ENCODE measurements around the gene WNK2.

WNK2 gene

GRCh38 chr9:93164085-93164484 lies 19.9 kb upstream of the WNK2 start:
- Histone ChIP-seq H3K27me3 (ENCODE audit: control insufficient read depth, insufficient read depth, low read length, poor library complexity, severe bottlenecking) (no peaks in the 10 kb centered on the region), H3K27ac (ENCODE audit: insufficient read depth, low read depth, low read length, poor library complexity, severe bottlenecking) (no peak overlapping the region), H3K4me1 (ENCODE audit: control insufficient read depth, insufficient read depth, low read length) (no peaks in the 10 kb centered on the region), H3K4me3 (ENCODE audit: insufficient read depth, low read depth, low read length) (no peak overlapping the region), H3K36me3 (ENCODE audit: control insufficient read depth, insufficient read depth, low read length) (no peaks in the 10 kb centered on the region), H3K9me3 (ENCODE audit: control insufficient read depth, low read length) (no peaks in the 10 kb centered on the region)
- WGBS, 2 experiments: 85 to 86% methylated on average over 13 of the region's 13 CpGs

- Histone ChIP-seq H3K4me1 (ENCODE audit: control insufficient read depth, insufficient read depth, low read length) (no peaks in the 10 kb centered on the region), H3K36me3 (ENCODE audit: control insufficient read depth, insufficient read depth, low read length) (no peaks in the 10 kb centered on the region), H3K27me3 (ENCODE audit: control insufficient read depth, insufficient read depth, low read length, poor library complexity, severe bottlenecking) (no peaks in the 10 kb centered on the region), H3K4me3 (ENCODE audit: insufficient read depth, low read depth, low read length) (no peak overlapping the region), H3K9me3 (ENCODE audit: control insufficient read depth, low read length) (no peaks in the 10 kb centered on the region), H3K27ac (ENCODE audit: insufficient read depth, low read depth, low read length, poor library complexity, severe bottlenecking) (no peak overlapping the region)
- 89 to 90% methylated on average over 7 of the region's 7 CpGs for whole genome bisulfite sequencing, 2 experiments
Observed at GRCh38 chr9:93166699-93167098, 17.2 kb upstream of the WNK2 start.

- Histone ChIP-seq H3K4me1 (ENCODE audit: control insufficient read depth, insufficient read depth, low read length) (no peaks in the 10 kb centered on the region), H3K36me3 (ENCODE audit: control insufficient read depth, insufficient read depth, low read length) (no peaks in the 10 kb centered on the region), H3K27me3 (ENCODE audit: control insufficient read depth, insufficient read depth, low read length, poor library complexity, severe bottlenecking) (no peaks in the 10 kb centered on the region), H3K9me3 (ENCODE audit: control insufficient read depth, low read length) (no peaks in the 10 kb centered on the region), H3K27ac (ENCODE audit: insufficient read depth, low read depth, low read length, poor library complexity, severe bottlenecking) (no peak overlapping the region), H3K4me3 (ENCODE audit: insufficient read depth, low read depth, low read length) (no peak overlapping the region)
- WGBS, 2 experiments: 89 to 94% methylated on average over 6 of the region's 6 CpGs
Observed at GRCh38 chr9:93167185-93167584, 16.8 kb upstream of the WNK2 start.

- no peak overlapping the region for H3K4me3 ChIP-seq (ENCODE audit: insufficient read depth, low read depth, low read length)
- no peaks in the 10 kb centered on the region for H3K4me1 ChIP-seq (ENCODE audit: control insufficient read depth, insufficient read depth, low read length)
- H3K9me3 ChIP-seq (ENCODE audit: control insufficient read depth, low read length): no peaks in the 10 kb centered on the region
- no peak overlapping the region for H3K27ac ChIP-seq (ENCODE audit: insufficient read depth, low read depth, low read length, poor library complexity, severe bottlenecking)
- H3K36me3 ChIP-seq (ENCODE audit: control insufficient read depth, insufficient read depth, low read length): no peaks in the 10 kb centered on the region
- WGBS, 2 experiments: 90 to 97% methylated on average over 4 of the region's 4 CpGs
- H3K27me3 ChIP-seq (ENCODE audit: control insufficient read depth, insufficient read depth, low read length, poor library complexity, severe bottlenecking): no peaks in the 10 kb centered on the region
Observed at GRCh38 chr9:93167838-93168237, 16.1 kb upstream of the WNK2 start.

- H3K36me3 ChIP-seq (ENCODE audit: control insufficient read depth, insufficient read depth, low read length): no peaks in the 10 kb centered on the region
- 87 to 91% methylated on average over 5 of the region's 5 CpGs for WGBS, 2 experiments
- no peaks in the 10 kb centered on the region for H3K4me1 ChIP-seq (ENCODE audit: control insufficient read depth, insufficient read depth, low read length)
- H3K4me3 ChIP-seq (ENCODE audit: insufficient read depth, low read depth, low read length): no peak overlapping the region
- no peak overlapping the region for H3K27ac ChIP-seq (ENCODE audit: insufficient read depth, low read depth, low read length, poor library complexity, severe bottlenecking)
- no peaks in the 10 kb centered on the region for H3K27me3 ChIP-seq (ENCODE audit: control insufficient read depth, insufficient read depth, low read length, poor library complexity, severe bottlenecking)
- no peaks in the 10 kb centered on the region for H3K9me3 ChIP-seq (ENCODE audit: control insufficient read depth, low read length)
Observed at GRCh38 chr9:93168581-93168980, 15.4 kb upstream of the WNK2 start.

DNA sequence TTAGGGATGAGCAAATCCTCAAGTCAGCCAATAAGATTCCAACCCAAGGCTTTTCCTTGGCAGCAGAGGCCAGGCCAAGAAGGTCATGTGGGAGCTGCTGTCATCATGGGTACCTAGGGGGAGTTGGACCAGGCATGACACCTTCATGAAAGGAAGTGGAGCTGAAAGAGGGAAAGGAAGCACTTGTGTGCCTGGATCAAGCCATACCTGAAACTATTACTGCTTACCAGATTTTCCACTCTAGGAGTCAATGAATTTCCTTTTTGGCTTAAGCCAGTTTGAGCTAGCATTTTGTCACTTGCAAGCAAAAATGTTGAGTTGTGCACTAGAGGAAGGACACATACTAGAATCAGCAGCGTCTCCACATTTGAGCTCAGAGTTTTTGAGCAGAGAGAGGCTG lies 14.5 kb upstream of the WNK2 start:
- 96% methylated on average over 1 of the region's 1 CpG for WGBS, 2 experiments
- Histone ChIP-seq H3K4me1 (ENCODE audit: control insufficient read depth, insufficient read depth, low read length) (no peaks in the 10 kb centered on the region), H3K4me3 (ENCODE audit: insufficient read depth, low read depth, low read length) (no peak overlapping the region), H3K36me3 (ENCODE audit: control insufficient read depth, insufficient read depth, low read length) (no peaks in the 10 kb centered on the region), H3K27ac (ENCODE audit: insufficient read depth, low read depth, low read length, poor library complexity, severe bottlenecking) (no peak overlapping the region), H3K9me3 (ENCODE audit: control insufficient read depth, low read length) (no peaks in the 10 kb centered on the region), H3K27me3 (ENCODE audit: control insufficient read depth, insufficient read depth, low read length, poor library complexity, severe bottlenecking) (no peaks in the 10 kb centered on the region)

DNA sequence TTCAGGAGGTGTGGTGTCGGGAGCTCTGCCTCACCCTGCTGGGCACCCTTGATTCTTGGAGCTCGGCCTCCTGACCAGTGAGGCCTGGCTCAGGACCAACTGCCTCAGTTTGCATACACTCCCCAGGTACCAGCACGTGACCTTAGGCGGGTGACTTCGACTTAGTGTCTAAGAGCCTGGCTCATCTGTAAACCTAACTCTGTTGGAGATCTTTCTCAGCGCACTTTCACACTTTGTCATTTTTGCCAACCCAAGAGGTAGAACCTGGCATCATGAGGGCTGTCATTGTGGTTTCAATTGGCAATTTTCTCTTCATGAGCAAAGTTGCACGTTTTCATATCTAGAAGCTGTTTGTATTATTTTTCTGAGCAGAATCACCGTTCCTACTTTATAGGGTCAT lies 13.4 kb upstream of the WNK2 start:
- Histone ChIP-seq H3K4me1 (ENCODE audit: control insufficient read depth, insufficient read depth, low read length) (no peaks in the 10 kb centered on the region), H3K27ac (ENCODE audit: insufficient read depth, low read depth, low read length, poor library complexity, severe bottlenecking) (no peak overlapping the region), H3K4me3 (ENCODE audit: insufficient read depth, low read depth, low read length) (no peak overlapping the region), H3K9me3 (ENCODE audit: control insufficient read depth, low read length) (no peaks in the 10 kb centered on the region), H3K27me3 (ENCODE audit: control insufficient read depth, insufficient read depth, low read length, poor library complexity, severe bottlenecking) (no peaks in the 10 kb centered on the region), H3K36me3 (ENCODE audit: control insufficient read depth, insufficient read depth, low read length) (no peaks in the 10 kb centered on the region)
- WGBS, 2 experiments: 93 to 94% methylated on average over 8 of the region's 8 CpGs

DNA sequence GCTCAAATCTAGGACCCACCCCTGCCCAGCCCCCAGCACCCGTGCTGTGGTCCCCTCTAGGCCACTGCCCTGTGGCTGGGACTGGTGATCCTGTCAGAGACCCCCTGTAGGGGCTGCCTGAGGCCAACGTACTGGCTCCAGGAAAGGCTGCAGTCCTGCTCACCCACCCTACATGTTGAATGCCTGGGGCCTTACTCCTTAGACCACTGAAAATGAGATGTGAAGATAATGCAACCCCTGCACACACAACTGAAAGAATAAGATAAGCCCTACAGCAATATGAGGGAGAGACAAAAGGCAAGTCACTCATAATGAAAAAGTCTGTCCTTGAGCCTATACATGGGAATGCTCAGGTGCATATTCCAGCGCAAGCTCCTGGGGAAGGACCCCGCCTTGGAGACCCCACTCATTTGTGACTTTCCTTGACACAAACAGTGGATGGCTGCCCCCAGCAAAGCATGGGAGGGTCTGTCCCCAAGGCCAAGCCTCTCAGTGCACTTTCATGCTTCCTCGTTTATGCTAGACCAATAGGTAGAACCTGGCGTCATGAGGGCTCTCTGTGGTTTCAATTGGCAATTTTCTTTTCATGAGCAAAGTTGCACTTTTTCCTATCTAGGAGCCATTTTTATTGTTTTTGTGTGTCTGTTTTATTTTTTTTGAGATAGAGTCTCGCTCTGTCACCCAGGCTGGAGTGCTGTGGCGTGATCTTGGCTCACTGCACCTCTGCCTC lies 12.5 kb upstream of the WNK2 start:
- no peaks in the 10 kb centered on the region for H3K4me1 ChIP-seq (ENCODE audit: control insufficient read depth, insufficient read depth, low read length)
- no peaks in the 10 kb centered on the region for H3K9me3 ChIP-seq (ENCODE audit: control insufficient read depth, low read length)
- no peaks in the 10 kb centered on the region for H3K27me3 ChIP-seq (ENCODE audit: control insufficient read depth, insufficient read depth, low read length, poor library complexity, severe bottlenecking)
- H3K27ac ChIP-seq (ENCODE audit: insufficient read depth, low read depth, low read length, poor library complexity, severe bottlenecking): no peak overlapping the region
- no peak overlapping the region for H3K4me3 ChIP-seq (ENCODE audit: insufficient read depth, low read depth, low read length)
- H3K36me3 ChIP-seq (ENCODE audit: control insufficient read depth, insufficient read depth, low read length): no peaks in the 10 kb centered on the region
- WGBS, 2 experiments: 90 to 91% methylated on average over 8 of the region's 8 CpGs

DNA sequence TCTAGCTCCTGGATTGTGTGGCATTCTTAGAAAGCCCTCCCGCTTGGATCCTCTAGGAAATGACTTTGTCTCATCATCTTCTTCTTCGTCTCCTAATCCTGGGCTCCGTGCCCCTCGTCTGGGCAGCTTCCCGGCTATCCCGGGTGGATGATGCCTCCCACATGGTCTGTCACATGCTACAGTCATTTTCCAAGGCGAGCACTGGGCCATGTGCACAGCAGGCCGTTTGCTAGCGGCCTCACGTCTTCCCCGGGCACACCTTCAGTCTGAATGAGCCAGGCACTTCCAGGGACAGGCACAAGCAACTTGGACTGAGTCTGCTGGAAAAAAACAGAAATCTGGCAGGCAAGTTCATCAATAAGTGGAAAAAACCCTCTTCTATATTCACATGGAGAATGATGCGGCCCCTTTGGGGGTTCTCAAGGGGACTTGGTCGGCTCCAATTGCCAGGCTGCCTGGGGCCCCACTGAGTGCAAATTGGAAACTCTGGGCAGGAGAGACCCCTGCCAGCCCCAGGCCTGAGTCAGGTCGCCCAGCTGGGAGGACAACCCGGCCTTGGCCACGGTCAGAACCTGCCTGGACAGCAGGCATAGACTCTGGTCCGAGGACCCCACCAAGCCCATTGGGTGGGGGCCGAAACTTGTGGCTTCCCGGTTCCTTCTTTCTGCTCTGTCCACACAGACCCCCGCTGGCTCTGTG lies 11.1 kb upstream of the WNK2 start:
- H3K9me3 ChIP-seq (ENCODE audit: control insufficient read depth, low read length): no peaks in the 10 kb centered on the region
- no peaks in the 10 kb centered on the region for H3K27me3 ChIP-seq (ENCODE audit: control insufficient read depth, insufficient read depth, low read length, poor library complexity, severe bottlenecking)
- WGBS, 2 experiments: 90 to 91% methylated on average over 20 of the region's 20 CpGs
- no peaks in the 10 kb centered on the region for H3K4me1 ChIP-seq (ENCODE audit: control insufficient read depth, insufficient read depth, low read length)
- no peak overlapping the region for H3K27ac ChIP-seq (ENCODE audit: insufficient read depth, low read depth, low read length, poor library complexity, severe bottlenecking)
- H3K4me3 ChIP-seq (ENCODE audit: insufficient read depth, low read depth, low read length): no peak overlapping the region
- no peaks in the 10 kb centered on the region for H3K36me3 ChIP-seq (ENCODE audit: control insufficient read depth, insufficient read depth, low read length)

DNA sequence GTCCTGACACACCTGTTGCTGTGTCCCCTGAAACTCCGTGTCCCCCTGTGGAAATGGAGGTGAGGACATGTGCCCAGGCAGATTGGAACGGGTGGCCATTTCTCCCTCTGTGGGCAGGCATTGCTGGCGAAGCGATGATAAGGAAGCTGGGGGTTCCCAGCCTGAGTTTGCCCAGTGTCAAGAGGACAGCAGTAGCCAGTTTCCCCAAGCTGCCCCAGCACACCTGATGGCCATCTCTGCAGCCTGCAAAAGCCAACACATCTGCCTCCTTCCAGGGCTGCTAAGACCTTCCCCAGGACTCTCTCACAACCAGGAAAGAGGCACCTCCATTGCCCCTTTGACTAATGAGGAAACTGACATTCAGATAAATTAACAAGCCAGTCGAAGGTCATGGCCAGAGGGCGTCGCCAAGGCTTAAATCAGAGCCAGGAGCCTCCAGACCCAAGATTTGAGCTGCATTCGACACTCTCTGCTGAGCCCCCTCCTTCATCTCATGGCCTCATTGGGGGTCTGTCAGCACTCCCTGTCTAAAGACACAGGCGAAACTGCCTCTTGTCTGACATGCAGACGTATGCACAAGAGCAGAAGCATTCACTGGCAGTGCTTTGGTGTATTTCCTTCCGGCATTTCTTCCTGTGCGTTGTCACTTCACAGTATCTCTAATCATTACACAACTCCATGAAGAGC lies 10.4 kb upstream of the WNK2 start:
- H3K4me1 ChIP-seq (ENCODE audit: control insufficient read depth, insufficient read depth, low read length): no peaks in the 10 kb centered on the region
- no peak overlapping the region for H3K27ac ChIP-seq (ENCODE audit: insufficient read depth, low read depth, low read length, poor library complexity, severe bottlenecking)
- no peak overlapping the region for H3K4me3 ChIP-seq (ENCODE audit: insufficient read depth, low read depth, low read length)
- no peaks in the 10 kb centered on the region for H3K27me3 ChIP-seq (ENCODE audit: control insufficient read depth, insufficient read depth, low read length, poor library complexity, severe bottlenecking)
- no peaks in the 10 kb centered on the region for H3K9me3 ChIP-seq (ENCODE audit: control insufficient read depth, low read length)
- 90% methylated on average over 12 of the region's 12 CpGs for WGBS, 2 experiments
- H3K36me3 ChIP-seq (ENCODE audit: control insufficient read depth, insufficient read depth, low read length): no peaks in the 10 kb centered on the region

Measured in ectodermal cell (in vitro differentiated cells).